IPS-18a (cell line): Measurements from ENCODE around the gene ZNF740.

Experiments
- H3K27ac ChIP-seq: one replicate; pipeline ENCODE4 v1.5.1; 2013; ENCODE audit warnings: low read length
- H3K27me3 ChIP-seq: one replicate; pipeline ENCODE4 v1.6.1; 2013; ENCODE audit warnings: mild to moderate bottlenecking, low read length; ENCODE audit not compliant: control insufficient read depth, insufficient read depth
- H3K36me3 ChIP-seq: one replicate; pipeline ENCODE4 v1.6.1; 2013; ENCODE audit warnings: low read depth, low read length; ENCODE audit not compliant: control insufficient read depth
- H3K4me1 ChIP-seq: one replicate; pipeline ENCODE4 v1.6.1; 2013; ENCODE audit warnings: low read depth, low read length; ENCODE audit not compliant: control insufficient read depth
- H3K4me3 ChIP-seq: one replicate; pipeline ENCODE4 v1.5.1; 2013; ENCODE audit warnings: low read length
- H3K9ac ChIP-seq: one replicate; pipeline ENCODE4 v1.6.1; 2013; ENCODE audit warnings: mild to moderate bottlenecking, low read length, moderate library complexity
- H3K9me3 ChIP-seq: one replicate; pipeline ENCODE4 v1.6.1; 2013; ENCODE audit warnings: low read depth, low read length; ENCODE audit not compliant: control insufficient read depth

ZNF740 gene

DNA sequence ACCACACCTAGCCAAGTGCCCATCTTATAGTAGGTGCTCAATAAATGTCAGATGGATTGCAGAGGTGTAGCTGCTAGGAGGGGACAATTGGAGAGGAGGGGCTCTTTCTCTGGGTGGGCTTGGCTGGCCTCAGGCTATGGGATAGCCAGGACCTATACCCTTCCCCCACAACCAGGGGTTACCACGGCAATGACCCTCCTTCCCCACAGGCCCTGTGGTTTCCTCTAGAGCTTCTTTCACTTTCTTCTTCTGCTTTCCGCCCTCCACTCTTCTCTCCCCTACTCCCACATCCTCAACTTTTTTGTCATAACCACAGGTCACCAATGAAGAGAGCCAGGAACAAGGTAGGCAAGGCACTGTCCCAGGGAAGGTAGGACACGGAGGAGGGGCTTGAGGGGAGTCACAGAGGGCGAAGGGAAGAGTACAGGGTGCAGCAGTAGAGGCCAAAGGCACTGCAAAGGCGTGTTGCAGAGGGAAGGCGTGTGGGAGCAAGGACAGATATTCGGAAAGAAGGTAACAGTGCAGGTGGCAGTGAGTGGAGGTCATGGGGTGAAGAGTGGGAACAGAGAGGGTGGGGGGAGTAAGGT is 28.4 kb downstream of the ZNF740 start:
- H3K4me1 ChIP-seq, result peaks cover 5% of the 10 kb centered on the region
- H3K27me3 ChIP-seq, result no peaks in the 10 kb centered on the region
- no peak overlapping the region for H3K27ac ChIP-seq
- peaks cover 18% of the 10 kb centered on the region for H3K36me3 ChIP-seq
- H3K4me3 ChIP-seq, result no peak overlapping the region
- no peaks in the 10 kb centered on the region for H3K9me3 ChIP-seq
- no peak overlapping the region for H3K9ac ChIP-seq

DNA sequence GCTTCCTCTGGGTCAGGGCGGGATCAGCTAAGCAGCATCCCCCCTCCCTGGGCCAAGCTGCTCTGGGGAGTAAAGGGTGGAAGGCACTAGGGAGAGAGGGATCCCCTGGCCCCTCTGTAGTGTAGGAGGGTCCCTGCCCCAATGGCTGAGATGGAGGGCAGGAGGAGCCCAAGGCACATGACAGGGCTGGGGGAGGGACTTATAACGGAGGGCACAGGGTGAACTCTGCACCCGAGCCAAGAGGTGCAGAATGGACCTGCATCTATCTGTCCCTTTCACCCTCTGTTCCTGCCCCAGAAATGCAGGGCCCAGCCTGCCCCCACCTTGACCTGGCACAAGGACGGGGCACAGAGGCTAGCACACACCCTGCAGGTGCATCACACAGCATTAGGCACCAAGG is 30.3 kb downstream of the ZNF740 start:
- Histone ChIP-seq H3K4me1 (peaks cover 16% of the 10 kb centered on the region), H3K9ac (no peak overlapping the region)

DNA sequence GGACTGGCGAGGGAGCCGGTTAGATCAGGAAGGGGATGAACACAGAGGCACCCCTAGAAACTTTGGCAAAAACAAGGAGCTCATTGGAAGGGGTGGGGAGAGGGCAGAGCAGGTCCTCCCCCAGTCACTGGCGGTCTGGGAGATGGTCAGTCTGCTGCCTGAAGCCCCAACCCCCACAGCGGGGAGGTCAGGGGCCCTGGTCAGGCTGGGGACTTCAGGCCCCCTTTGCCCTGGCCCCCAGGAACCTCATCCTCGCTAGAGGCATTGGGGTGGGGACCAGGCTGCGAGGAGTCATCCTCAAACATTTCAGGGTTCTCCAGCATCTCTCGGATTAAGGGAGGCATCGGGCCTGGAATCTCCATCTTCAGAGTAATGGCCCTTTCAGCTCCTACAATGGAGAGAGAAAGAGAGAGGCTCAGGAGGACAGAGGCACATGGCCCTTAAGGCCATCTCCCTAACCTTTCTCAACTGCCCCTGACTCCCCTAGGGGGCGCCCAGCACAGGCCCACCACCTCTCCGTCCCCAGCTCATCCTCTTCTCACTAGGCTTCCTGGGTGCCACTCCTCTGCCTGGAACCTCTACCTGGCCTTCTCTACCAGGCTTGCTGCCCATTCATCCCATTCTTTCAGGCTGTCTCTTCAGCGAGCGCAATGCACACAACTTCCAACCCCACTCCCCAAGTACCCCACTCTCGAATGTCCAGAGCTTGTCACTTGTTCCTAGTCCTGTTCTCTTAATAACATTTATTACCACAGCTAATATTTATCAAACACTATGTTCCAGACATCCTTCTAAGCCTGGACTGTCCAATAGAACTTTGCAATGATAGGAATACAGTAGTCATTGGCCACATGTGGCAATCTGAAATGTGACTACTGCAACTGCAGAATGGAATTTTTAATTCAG is 31.2 kb downstream of the ZNF740 start:
- Histone ChIP-seq H3K36me3 (peaks cover 18% of the 10 kb centered on the region), H3K27ac (no peak overlapping the region), H3K27me3 (no peaks in the 10 kb centered on the region), H3K9ac (no peak overlapping the region), H3K9me3 (no peaks in the 10 kb centered on the region), H3K4me1 (peaks cover 25% of the 10 kb centered on the region), H3K4me3 (no peak overlapping the region)

More for the DNA sequence above, 30.3 kb downstream of the ZNF740 start:
- Histone ChIP-seq H3K27me3 (no peaks in the 10 kb centered on the region), H3K4me3 (no peak overlapping the region), H3K36me3 (peaks cover 18% of the 10 kb centered on the region), H3K9me3 (no peaks in the 10 kb centered on the region), H3K27ac (no peak overlapping the region)

DNA sequence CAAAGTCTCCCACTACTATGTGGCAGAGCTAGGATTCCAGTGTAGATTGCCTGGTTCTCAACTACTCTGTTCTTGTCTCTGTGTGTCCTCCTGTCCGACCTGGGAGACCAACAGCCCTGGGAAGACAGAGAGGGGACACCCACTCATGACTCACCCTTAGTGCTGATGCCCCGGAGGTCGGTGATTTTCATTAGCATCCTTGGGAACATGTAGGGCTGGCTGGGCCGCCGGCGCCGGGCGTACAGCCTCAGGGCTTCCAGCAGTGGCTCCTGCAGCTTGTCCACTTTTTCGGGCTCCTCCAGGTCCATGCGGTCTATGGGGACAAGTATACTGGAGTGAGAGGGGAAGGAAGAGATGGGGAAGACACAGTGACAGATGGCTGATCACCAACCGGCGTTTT is 32.4 kb downstream of the ZNF740 start:
- Histone ChIP-seq H3K9ac (no peak overlapping the region), H3K4me1 (peaks cover 36% of the 10 kb centered on the region), H3K4me3 (no peak overlapping the region), H3K36me3 (peaks cover 18% of the 10 kb centered on the region), H3K27me3 (no peaks in the 10 kb centered on the region), H3K9me3 (no peaks in the 10 kb centered on the region), H3K27ac (no peak overlapping the region)

DNA sequence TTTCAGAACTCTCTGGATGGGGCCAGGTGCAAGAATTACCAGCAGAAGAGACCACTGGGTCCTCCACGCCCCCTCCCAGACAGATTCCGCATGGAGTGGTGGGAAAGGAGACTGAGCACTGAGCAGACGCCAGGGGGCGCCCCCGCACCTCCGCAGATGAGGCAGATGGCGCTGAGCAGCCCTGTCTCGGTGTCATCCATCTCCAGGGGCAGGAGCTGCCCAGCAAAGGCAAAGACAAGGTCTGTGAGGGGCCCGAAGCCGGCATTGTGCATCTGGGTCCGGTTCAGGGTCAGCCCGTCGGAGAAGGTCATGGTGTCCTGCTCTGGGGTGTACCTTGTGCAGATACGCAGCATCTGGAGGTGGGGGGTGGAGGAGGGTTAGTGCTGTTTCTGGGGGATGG is 32.8 kb downstream of the ZNF740 start:
- no peaks in the 10 kb centered on the region for H3K9me3 ChIP-seq
- H3K9ac ChIP-seq, result no peak overlapping the region
- peaks cover 41% of the 10 kb centered on the region for H3K4me1 ChIP-seq
- peaks cover 18% of the 10 kb centered on the region for H3K36me3 ChIP-seq
- peaks cover 2% of the 10 kb centered on the region for H3K27me3 ChIP-seq
- no peak overlapping the region for H3K4me3 ChIP-seq
- no peak overlapping the region for H3K27ac ChIP-seq

DNA sequence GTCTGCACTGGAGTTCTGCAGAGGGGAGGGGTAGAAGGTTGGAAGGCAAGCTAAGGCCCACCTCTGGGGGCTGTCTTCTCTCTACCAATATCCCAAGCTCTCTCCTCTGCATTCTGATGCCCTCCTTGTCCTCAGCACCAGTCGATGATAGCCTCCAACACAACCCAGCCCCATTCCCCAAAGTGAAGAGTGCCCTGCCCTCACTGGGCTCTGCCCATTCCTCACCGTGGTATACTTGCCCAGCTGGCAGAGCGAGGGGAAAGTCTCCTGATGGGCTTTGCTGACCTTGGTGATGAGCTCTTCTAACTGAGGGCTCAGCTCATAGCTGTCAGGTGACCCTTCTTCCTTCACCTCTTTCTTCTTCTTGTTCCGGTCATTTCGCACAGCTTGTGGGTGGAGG is 33.7 kb downstream of the ZNF740 start:
- Histone ChIP-seq H3K9me3 (no peaks in the 10 kb centered on the region), H3K4me1 (peaks cover 42% of the 10 kb centered on the region), H3K4me3 (no peak overlapping the region), H3K27ac (no peak overlapping the region), H3K27me3 (peaks cover 8% of the 10 kb centered on the region), H3K9ac (no peak overlapping the region), H3K36me3 (peaks cover 18% of the 10 kb centered on the region)

DNA sequence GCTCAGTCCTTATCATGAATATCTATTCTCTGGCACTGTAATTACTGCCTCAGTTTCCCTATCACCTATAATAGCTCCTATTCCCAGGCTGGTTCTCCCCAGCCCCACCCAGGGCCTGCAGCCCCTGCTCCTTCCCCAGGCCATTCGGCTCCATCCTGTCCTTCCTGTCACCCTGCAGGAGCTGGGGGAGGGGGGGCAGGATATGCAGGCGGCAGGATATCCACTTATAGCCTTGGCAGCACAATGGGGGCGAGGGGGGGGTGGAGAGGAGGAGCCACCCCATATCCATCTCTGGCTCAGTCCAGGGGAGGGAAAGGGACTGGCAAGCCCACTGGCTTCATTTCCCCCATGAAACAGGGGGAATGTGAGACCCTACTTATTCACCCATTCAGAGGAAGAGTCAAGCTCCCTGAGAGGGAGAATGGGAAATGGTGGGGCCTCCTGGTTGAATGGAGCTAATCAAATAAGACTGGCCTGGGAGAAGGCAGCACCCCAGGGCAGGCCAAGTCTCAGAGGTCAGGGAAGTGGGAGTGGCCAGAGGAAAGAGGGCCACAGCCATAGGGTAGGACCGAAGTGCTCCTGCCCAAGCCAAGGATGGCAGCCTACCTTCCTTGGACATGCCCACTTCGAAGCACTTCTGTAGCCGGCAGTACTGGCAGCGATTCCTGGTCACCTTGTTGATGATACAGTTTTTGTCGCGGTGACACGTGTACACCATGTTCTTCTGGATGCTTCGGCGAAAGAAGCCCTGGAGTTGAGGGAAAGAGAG is 34.3 kb downstream of the ZNF740 start:
- no peak overlapping the region for H3K9ac ChIP-seq
- H3K27ac ChIP-seq, result no peak overlapping the region

DNA sequence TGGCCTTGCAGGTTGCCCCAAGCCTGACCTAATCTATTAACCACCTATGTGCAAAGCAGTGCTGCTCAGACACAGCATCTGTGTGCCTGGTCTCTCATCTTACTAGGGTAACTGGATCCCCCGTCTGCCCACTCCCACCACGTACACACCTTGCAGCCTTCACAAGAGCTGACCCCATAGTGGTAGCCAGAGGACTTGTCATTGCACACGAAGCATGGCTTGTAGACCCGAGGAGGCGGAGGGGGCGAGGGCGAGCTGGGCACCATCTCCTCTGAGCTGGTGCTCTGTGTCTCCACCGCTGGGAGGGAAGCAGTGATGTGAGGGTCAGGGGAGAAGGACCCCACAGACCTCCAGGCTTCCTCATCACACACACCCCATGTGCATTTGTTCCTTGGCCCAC is 35.0 kb downstream of the ZNF740 start:
- H3K9ac ChIP-seq, result no peak overlapping the region

More for the DNA sequence above, 34.3 kb downstream of the ZNF740 start:
- peaks cover 18% of the 10 kb centered on the region for H3K36me3 ChIP-seq
- peaks cover 14% of the 10 kb centered on the region for H3K27me3 ChIP-seq
- H3K4me3 ChIP-seq, result no peak overlapping the region
- H3K9me3 ChIP-seq, result no peaks in the 10 kb centered on the region
- H3K4me1 ChIP-seq, result peaks cover 42% of the 10 kb centered on the region

DNA sequence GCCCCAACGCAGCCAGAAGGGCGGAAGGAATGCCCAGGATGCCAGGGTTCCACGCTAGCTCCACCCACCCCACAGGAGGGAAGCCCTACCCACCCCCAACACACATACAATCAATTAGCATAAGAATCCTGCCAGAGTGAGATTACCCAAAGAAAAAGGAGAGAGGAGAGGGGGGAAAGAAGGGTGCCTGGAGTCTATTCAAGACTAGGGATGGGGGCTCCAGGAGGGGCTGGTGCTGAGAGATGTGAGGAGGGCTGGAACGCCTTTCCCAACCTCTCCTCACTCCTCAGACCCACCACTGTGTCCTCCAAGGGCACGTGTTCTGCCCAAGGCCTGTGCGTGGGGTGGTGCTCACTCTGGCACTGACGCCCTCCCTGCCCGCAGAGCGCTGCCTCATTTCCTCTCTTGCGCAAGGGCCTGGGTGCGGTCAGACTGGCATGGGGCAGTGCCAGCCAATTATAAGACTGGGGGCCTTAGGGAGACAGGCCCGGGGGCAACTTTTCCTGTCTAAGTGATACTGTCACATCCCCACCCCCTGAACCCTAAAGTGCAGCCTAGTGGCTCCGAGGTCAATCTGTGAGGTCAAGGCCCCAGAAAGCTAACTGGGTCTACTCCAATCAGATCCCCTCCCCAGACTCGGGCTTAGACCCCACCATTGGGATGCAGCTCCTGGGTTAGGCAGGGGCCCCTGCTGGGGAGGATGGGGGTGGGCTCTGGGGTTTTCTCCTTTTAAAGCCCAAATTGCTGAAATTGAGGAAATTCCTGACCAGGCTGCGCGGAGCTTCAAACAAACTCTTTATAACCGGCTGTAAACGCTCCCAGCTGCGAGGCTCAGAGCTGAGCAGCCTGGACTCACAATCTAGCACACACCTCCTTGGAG is 36.8 kb downstream of the ZNF740 start:
- Histone ChIP-seq H3K27me3 (peaks cover 14% of the 10 kb centered on the region), H3K4me1 (peaks cover 46% of the 10 kb centered on the region), H3K9me3 (no peaks in the 10 kb centered on the region), H3K9ac (peak overlapping the region; percentile 29), H3K27ac (peak overlapping the region; percentile 70), H3K4me3 (peak overlapping the region; percentile 73), H3K36me3 (peaks cover 8% of the 10 kb centered on the region)

More for the DNA sequence above, 35.0 kb downstream of the ZNF740 start:
- Histone ChIP-seq H3K9me3 (no peaks in the 10 kb centered on the region), H3K4me1 (peaks cover 42% of the 10 kb centered on the region), H3K27ac (no peak overlapping the region), H3K27me3 (peaks cover 14% of the 10 kb centered on the region), H3K36me3 (peaks cover 18% of the 10 kb centered on the region), H3K4me3 (no peak overlapping the region)

DNA sequence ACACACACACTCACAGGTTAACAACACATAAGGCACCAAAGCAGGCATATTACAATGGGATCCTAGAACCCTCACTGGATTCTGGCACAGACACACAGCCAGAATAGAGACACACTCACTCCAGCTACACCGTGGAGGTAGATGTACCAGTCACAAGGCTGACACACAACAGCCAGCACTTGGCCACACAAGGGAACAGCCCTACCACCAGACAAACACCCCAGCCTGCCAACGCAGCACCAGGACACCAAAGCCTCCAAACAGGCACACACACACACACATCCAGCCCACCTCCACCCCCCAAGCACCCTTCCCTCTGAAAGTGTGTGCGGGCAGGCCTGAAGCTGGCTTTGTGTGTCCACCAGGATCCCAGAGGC is 37.4 kb downstream of the ZNF740 start:
- peaks cover 52% of the 10 kb centered on the region for H3K4me1 ChIP-seq
- H3K36me3 ChIP-seq, result peaks cover 2% of the 10 kb centered on the region
- H3K9ac ChIP-seq, result no peak overlapping the region
- peak overlapping the region; percentile 73 for H3K4me3 ChIP-seq
- H3K9me3 ChIP-seq, result no peaks in the 10 kb centered on the region
- H3K27me3 ChIP-seq, result peaks cover 14% of the 10 kb centered on the region
- no peak overlapping the region for H3K27ac ChIP-seq
